Pulmonary artery endothelial cell (primary cell): ENCODE data around the gene WDCP. TPM values are rescaled to one million over a fixed set of nuclear protein-coding genes. Genes with fewer than 3 reads are reported as not detected.
"Not testable (repeated sequence)": the region's sequence is repeated elsewhere in the genome, so short reads cannot be mapped to it uniquely, and the experiment has no call there.

Source experiments
- DNase-seq: peaks from one replicate; pipeline ENCODE4 v3.0.0-alpha.2; 2011; ENCODE audit warnings: low read depth, low spot score
- total RNA-seq: library from RNA; depleted of rRNA; stranded (reverse); fragments of >200 nt; gene quantifications from 2 replicates; pipeline ENCODE4 v1.2.3, GENCODE V29; 2014

WDCP gene
- total RNA-seq, 1 donor from 2014 or later: 11.3 TPM

GRCh38 chr2:24072259-24072658 is 25.1 kb upstream of the WDCP start:
- no peak for DNase-seq

GRCh38 chr2:24065341-24065740 is 18.1 kb upstream of the WDCP start:
- DNase-seq: no peak

- DNase-seq: no peak
Observed at GRCh38 chr2:24058564-24059271, 11.5 kb upstream of the WDCP start.

- DNase-seq: no peak
Observed at GRCh38 chr2:24055750-24056149, 8.6 kb upstream of the WDCP start.

- DNase-seq: no peak
Observed at GRCh38 chr2:24054366-24055010, 7.3 kb upstream of the WDCP start.

GRCh38 chr2:24052951-24053350 is 5.8 kb upstream of the WDCP start:
- no peak for DNase-seq

- DNase-seq: no peak
Observed at GRCh38 chr2:24051833-24052232, 4.6 kb upstream of the WDCP start.

- no peak for DNase-seq
Observed at GRCh38 chr2:24050041-24050979, 3.1 kb upstream of the WDCP start.

GRCh38 chr2:24049485-24050021 is 2.4 kb upstream of the WDCP start, which contains the start of gene FKBP1B:
TSS of gene FKBP1B (plus strand) at chr2:24049741. CDS start at chr2:24049850, 109 bp downstream.
- DNase-seq: no peak

- DNase-seq: no peak
Observed at GRCh38 chr2:24048769-24049484, 1.7 kb upstream of the WDCP start.

- DNase-seq: no peak
Observed at GRCh38 chr2:24047703-24048033, 477 bp upstream of the WDCP start.

GRCh38 chr2:24046599-24046929 is 627 bp downstream of the WDCP start:
- no peak for DNase-seq

GRCh38 chr2:24045511-24046508 is 1.4 kb downstream of the WDCP start:
- DNase-seq: no peak

- not testable (repeated sequence) for DNase-seq
Observed at GRCh38 chr2:24043133-24043532, 4.1 kb downstream of the WDCP start.

- no peak for DNase-seq
Observed at GRCh38 chr2:24040511-24040910, 6.7 kb downstream of the WDCP start.

GRCh38 chr2:24038786-24039499 is 8.2 kb downstream of the WDCP start:
- no peak for DNase-seq

GRCh38 chr2:24026233-24026632 is 21.0 kb downstream of the WDCP start:
- no peak for DNase-seq

GRCh38 chr2:24024996-24025663 is 22.1 kb downstream of the WDCP start:
- no peak for DNase-seq

- no peak for DNase-seq
Observed at GRCh38 chr2:24024018-24024417, 23.2 kb downstream of the WDCP start.
